Testis (tissue), 2 donors: ENCODE results near the gene SFMBT1.

Source experiments
- POLR2A ChIP-seq: fragments of 450-650 bp; IDR thresholded peaks from one replicate; pipeline ENCODE4 v1.6.1; 2017; ENCODE audit warnings: antibody characterized with exemption, mild to moderate bottlenecking, moderate library complexity
- TF ChIP-seq, protein P1 (sequence below), 3 experiments: fragments of 450-650 bp in 2 of 3; fragments of 200-600 bp in 1 of 3; sonication (generic) in 1 of 3; IDR thresholded peaks; one replicate each; pipeline ENCODE4 v1.5.1; 2016 to 2019; ENCODE audit warnings: antibody characterized with exemption in 3 of 3, mild to moderate bottlenecking in 2 of 3, moderate library complexity in 1 of 3

DNA sequence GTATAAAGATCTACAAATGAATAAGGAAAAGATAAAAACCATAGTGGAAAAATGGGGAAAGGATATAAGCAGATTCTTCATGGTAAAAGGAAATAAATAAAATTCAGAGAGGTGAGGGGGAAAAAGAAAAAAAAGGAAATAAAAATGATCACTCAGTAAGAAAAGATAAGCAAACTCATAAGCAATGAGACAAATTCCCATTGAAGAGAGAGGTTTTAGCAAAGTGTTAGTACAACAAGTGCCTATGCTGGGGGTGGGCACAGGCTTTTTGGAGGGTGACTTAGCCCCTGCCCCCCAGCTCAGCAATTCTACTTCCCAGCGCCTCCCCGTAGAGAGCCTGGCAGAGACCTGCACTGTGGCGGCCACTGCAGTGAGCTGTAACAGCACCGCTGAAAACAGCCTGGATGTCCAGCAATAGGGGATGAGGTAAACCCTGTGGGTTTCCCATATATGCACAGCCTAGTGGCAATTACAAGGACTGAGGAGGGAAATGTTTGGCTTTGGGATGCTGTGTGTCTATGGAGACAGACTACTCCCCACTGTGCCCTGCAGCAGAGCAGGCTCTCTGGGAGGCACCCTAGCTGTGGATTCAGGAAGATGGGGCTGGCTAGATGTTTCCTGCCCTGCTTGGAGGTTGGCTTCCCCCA, 23.7 kb upstream of the SFMBT1 start:
- TF ChIP-seq, protein P1, sequence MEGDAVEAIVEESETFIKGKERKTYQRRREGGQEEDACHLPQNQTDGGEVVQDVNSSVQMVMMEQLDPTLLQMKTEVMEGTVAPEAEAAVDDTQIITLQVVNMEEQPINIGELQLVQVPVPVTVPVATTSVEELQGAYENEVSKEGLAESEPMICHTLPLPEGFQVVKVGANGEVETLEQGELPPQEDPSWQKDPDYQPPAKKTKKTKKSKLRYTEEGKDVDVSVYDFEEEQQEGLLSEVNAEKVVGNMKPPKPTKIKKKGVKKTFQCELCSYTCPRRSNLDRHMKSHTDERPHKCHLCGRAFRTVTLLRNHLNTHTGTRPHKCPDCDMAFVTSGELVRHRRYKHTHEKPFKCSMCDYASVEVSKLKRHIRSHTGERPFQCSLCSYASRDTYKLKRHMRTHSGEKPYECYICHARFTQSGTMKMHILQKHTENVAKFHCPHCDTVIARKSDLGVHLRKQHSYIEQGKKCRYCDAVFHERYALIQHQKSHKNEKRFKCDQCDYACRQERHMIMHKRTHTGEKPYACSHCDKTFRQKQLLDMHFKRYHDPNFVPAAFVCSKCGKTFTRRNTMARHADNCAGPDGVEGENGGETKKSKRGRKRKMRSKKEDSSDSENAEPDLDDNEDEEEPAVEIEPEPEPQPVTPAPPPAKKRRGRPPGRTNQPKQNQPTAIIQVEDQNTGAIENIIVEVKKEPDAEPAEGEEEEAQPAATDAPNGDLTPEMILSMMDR (IDR thresholded peaks at IDR 0.05), result no peak
- no peak for TF ChIP-seq POLR2A
